ENCODE data around the gene DPH3. TPM values are rescaled to one million over a fixed set of nuclear protein-coding genes. Genes with fewer than 3 reads are reported as not detected.
A peak's percentile ranks its signal among the peaks of the same experiment; 100 is the strongest.

DPH3 gene
- total RNA-seq, 2 donors from 2014 or later = 23.4 to 26.1 TPM

DNA sequence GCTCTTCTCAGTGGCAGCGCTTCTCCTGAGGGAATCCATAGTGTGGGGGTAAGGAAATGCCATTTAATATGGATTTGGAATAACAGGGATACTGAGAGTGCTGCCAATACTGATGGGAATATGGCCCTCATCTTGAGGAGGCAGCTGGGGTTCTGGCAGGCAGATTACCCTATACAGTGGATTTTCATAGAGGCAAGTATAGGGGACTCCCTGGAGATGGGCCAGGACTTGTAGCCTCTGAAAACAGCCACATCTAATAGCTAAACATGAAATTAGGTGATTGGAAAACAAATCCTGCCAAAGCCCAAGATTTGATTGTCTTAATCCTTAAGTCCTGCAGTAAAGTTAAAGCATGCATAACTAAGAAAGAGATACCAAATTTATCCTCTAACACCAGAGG is 30.9 kb downstream of the DPH3 start:
- Mint-ChIP-seq H3K4me1 (ENCODE audit: low read depth) (no peaks in the 10 kb centered on the region), H3K27ac (peak overlapping the region; percentile 26), H3K4me3 (no peak overlapping the region), H3K36me3 (ENCODE audit: insufficient read depth in 2 of 2) (no peaks in the 10 kb centered on the region), H3K27me3 (ENCODE audit: low read depth) (no peaks in the 10 kb centered on the region), H3K9me3 (peaks cover 0 to 1% of the 10 kb centered on the region in 2 donors)
- ATAC-seq (replicated peaks in 1 of 2) = no peak
- no peak for DNase-seq

DNA sequence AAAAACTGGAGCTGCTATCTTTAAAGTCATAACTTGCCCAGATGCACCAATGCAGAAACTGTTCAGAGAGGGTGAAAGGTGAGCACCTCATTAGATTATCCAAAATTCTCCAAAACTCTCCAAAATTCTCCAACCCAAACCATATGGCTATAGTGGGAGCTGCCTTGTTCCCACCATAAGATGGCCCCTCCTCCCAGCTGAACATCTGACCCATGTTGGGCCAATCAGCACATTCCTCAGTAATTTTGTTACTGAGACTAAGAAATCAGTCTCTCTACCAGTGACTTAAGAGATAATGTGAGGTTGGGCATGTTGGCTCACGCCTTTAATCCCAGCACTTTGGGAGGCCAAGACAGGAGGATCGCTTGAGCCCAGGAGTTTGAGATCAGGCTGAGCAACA is 32.8 kb downstream of the DPH3 start:
- Mint-ChIP-seq H3K4me1 (ENCODE audit: low read depth) (no peaks in the 10 kb centered on the region), H3K36me3 (ENCODE audit: insufficient read depth in 2 of 2) (no peaks in the 10 kb centered on the region), H3K4me3 (no peak overlapping the region), H3K27ac (no peak overlapping the region), H3K9me3 (peaks cover 0 to 1% of the 10 kb centered on the region in 2 donors), H3K27me3 (ENCODE audit: low read depth) (no peaks in the 10 kb centered on the region)
- DNase-seq (no peak), ATAC-seq (replicated peaks in 1 of 2) (no peak)

DNA sequence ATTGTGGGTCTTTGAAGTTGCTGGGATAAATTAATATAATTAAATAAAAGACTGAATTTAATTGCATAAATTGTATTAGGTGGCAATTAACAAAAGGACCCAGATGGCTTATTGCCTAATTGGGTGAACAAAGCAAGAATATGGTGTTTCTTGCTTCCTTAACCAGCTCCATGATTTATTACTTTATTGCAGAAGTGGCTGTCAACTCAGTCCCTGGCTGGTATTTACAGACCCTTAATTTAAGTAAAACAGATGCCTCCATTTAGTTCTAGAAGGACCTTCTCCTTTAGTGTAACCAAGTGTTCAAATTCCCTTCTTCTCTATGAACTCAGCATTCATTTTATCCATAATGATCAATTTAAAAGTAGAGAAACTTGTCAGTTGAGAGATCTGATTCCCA is 35.1 kb downstream of the DPH3 start:
- Mint-ChIP-seq H3K36me3 (ENCODE audit: insufficient read depth in 2 of 2) (no peaks in the 10 kb centered on the region), H3K4me3 (no peak overlapping the region), H3K27me3 (ENCODE audit: low read depth) (no peaks in the 10 kb centered on the region), H3K27ac (no peak overlapping the region), H3K9me3 (peaks cover 2 to 3% of the 10 kb centered on the region in 2 donors), H3K4me1 (ENCODE audit: low read depth) (no peaks in the 10 kb centered on the region)
- DNase-seq (no peak), ATAC-seq (replicated peaks in 1 of 2) (no peak)

DNA sequence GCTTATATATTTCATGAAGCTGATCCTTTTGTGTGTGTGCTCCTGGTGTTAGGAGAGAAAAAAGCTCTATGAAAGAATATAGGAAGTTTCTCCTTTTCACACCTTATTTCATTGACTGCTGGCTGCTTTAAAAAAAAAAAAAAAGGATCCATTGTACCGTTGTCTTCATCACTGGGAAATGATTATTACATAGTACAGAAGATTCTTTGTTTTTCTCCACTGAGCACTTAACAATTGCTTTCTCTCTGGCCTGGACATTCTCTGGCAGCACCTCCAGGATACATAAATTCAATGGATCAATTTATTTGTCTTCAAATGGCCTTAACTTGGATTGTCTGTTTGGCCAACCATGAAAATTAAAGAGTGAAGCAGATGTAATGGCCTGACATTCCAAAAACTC is 37.2 kb downstream of the DPH3 start:
- peaks cover 1 to 2% of the 10 kb centered on the region in 2 donors for H3K9me3 Mint-ChIP-seq
- no peaks in the 10 kb centered on the region for H3K27me3 Mint-ChIP-seq (ENCODE audit: low read depth)
- H3K4me3 Mint-ChIP-seq = no peak overlapping the region
- no peaks in the 10 kb centered on the region for H3K36me3 Mint-ChIP-seq (ENCODE audit: insufficient read depth in 2 of 2)
- DNase-seq (no peak), ATAC-seq (replicated peaks in 1 of 2) (no peak)
- H3K27ac Mint-ChIP-seq = no peak overlapping the region
- H3K4me1 Mint-ChIP-seq (ENCODE audit: low read depth) = no peaks in the 10 kb centered on the region

DNA sequence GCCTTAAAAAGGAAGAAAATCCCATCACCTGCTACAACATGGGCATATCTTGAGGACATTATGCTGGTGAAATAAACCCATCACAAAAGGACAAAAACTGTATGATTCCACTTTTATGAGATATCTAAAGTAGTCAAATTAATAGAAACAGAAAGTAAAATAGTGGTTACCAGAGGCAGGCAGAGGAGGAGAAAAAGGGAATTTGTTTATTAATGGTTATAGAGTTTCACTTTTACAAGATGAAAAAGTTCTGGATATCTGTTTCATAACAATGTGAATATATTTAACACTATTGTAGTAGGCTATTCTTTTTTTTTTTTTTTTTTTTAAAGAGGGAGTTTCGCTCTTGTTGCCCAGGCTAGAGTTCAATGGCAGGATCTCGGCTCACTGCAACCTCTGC is 40.4 kb downstream of the DPH3 start:
- H3K36me3 Mint-ChIP-seq (ENCODE audit: insufficient read depth in 2 of 2) = no peaks in the 10 kb centered on the region
- DNase-seq = no peak
- H3K4me1 Mint-ChIP-seq (ENCODE audit: low read depth) = no peaks in the 10 kb centered on the region
- peaks cover 1 to 2% of the 10 kb centered on the region in 2 donors for H3K9me3 Mint-ChIP-seq
- no peak for ATAC-seq (replicated peaks in 1 of 2)
- H3K27me3 Mint-ChIP-seq (ENCODE audit: low read depth) = no peaks in the 10 kb centered on the region
- H3K4me3 Mint-ChIP-seq = no peak overlapping the region
- H3K27ac Mint-ChIP-seq = no peak overlapping the region

DNA sequence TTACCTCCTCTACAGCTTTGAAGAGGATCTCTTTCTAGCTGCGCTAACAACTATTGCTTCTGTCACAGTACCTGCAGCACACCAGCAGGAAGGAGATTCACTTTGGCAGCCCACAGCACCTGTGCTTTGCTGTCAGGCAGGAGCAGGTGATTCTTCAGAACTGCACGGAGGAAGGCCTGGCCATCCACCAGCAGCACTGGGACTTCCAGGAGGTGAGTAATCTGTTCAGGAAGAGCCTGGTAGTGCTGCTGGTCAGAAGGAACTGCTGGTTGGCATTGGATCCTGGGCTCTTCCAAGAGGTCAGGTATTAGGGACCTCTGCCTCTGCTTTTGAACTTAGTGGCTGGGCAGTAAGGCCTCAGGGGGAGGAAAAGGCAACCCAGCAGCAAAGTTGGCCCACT is 42.2 kb downstream of the DPH3 start:
- Mint-ChIP-seq H3K36me3 (ENCODE audit: insufficient read depth in 2 of 2) (no peaks in the 10 kb centered on the region), H3K9me3 (peaks cover 1 to 2% of the 10 kb centered on the region in 2 donors), H3K4me3 (no peak overlapping the region), H3K27ac (no peak overlapping the region), H3K27me3 (ENCODE audit: low read depth) (no peaks in the 10 kb centered on the region), H3K4me1 (ENCODE audit: low read depth) (no peaks in the 10 kb centered on the region)
- DNase-seq (no peak), ATAC-seq (replicated peaks in 1 of 2) (no peak)

DNA sequence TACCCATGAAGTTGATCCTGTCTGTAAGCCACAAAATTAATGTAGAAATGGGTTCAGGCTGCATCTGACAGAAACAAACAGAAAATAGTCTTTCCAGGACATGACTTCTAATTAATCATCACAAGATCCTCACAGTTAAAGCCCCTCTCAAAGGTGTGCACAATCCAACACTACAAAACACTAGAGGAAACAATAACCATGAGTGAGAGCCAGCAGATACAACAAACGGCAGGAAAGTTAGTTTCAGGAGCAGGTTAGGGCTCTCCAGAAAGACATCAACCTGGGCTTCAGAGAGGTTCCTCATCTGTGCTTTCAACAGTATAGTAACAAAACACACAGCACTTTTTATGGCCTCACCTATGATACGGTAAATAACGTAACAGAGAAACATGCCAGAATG is 42.8 kb downstream of the DPH3 start:
- peaks cover 1 to 2% of the 10 kb centered on the region in 2 donors for H3K9me3 Mint-ChIP-seq
- ATAC-seq (replicated peaks in 1 of 2) = no peak
- H3K4me3 Mint-ChIP-seq = no peak overlapping the region
- H3K4me1 Mint-ChIP-seq (ENCODE audit: low read depth) = no peaks in the 10 kb centered on the region
- no peak overlapping the region for H3K27ac Mint-ChIP-seq
- DNase-seq = no peak
- no peaks in the 10 kb centered on the region for H3K36me3 Mint-ChIP-seq (ENCODE audit: insufficient read depth in 2 of 2)
- H3K27me3 Mint-ChIP-seq (ENCODE audit: low read depth) = no peaks in the 10 kb centered on the region

DNA sequence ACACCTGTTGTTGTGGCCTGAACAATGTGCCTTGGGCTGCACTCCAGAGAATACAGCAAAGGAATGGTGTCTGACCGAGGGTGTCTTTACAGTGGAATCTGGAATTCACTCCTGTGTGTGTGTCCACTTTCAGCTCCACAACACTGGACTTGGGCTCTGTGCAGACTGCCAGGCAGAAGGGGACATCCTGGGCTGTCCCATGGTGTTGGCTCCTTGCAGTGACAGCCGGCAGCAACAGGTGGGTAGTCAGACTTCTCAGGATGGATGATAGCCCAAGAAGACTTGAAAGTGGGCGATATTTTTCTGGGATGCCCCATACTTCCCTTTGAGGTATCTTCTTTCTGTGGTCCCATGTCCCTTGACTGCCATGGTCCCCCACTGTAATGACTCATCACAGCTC is 45.0 kb downstream of the DPH3 start:
- Mint-ChIP-seq H3K27ac (no peak overlapping the region), H3K36me3 (ENCODE audit: insufficient read depth in 2 of 2) (no peaks in the 10 kb centered on the region), H3K27me3 (ENCODE audit: low read depth) (peaks cover 3% of the 10 kb centered on the region), H3K4me3 (no peak overlapping the region), H3K4me1 (ENCODE audit: low read depth) (no peaks in the 10 kb centered on the region), H3K9me3 (no peaks in the 10 kb centered on the region)
- ATAC-seq (replicated peaks in 1 of 2) (no peak), DNase-seq (no peak)

DNA sequence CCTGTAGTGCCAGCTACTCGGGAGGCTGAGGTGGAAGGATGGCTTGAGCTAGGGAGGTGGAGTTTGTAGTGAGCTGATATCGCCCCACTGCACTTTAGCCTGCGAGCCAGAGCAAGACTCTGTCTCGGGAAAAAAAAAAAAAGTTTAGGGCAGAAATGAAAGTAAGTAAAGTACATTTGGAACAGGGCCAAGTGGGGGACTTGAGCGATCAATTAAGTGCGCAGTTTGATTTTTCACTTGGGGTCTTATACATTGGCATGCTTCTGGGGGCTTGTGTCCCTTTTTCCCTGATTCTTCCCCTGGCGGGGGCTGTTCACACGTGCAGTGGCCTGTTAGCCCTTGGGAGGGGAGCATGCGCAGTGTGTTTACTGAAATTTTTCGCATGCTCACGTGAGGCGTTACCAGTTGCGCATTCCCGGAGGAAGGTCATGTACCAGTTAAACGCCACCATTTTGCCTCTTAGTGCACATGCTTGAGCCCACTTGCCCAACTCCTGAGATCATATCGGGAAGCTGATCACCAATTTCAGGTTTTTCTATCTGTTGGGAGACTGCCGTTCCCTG is 48.3 kb downstream of the DPH3 start:
- Mint-ChIP-seq H3K9me3 (no peaks in the 10 kb centered on the region), H3K36me3 (ENCODE audit: insufficient read depth in 2 of 2) (no peaks in the 10 kb centered on the region), H3K4me3 (no peak overlapping the region), H3K27ac (no peak overlapping the region), H3K27me3 (ENCODE audit: low read depth) (peaks cover 8% of the 10 kb centered on the region), H3K4me1 (ENCODE audit: low read depth) (peaks cover 4% of the 10 kb centered on the region)
- DNase-seq (no peak), ATAC-seq (replicated peaks in 1 of 2) (no peak)

DNA sequence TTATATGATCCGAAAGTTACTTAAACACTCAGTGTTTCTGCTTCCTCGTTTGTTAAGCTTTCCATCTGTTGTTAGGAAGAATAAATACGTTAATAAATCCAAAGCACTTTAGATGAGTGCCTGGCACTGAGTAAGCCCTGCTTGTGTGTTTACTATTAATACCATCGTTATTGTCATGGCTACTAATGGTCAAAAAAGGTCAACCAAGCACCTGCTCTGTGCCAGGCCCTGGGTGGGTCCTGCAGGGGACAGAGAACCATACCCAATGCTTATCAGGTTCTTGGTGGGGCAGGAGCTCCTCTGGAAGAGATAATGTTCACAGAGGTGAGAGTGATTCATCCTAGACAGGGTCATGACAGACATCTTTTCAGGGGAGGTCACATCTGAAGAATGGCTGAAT is 50.4 kb downstream of the DPH3 start:
- Mint-ChIP-seq H3K4me3 (no peak overlapping the region), H3K9me3 (no peaks in the 10 kb centered on the region), H3K27me3 (ENCODE audit: low read depth) (peaks cover 8% of the 10 kb centered on the region), H3K27ac (no peak overlapping the region), H3K36me3 (ENCODE audit: insufficient read depth in 2 of 2) (no peaks in the 10 kb centered on the region), H3K4me1 (ENCODE audit: low read depth) (peaks cover 6% of the 10 kb centered on the region)
- ATAC-seq (replicated peaks in 1 of 2) (no peak), DNase-seq (no peak)

DNA sequence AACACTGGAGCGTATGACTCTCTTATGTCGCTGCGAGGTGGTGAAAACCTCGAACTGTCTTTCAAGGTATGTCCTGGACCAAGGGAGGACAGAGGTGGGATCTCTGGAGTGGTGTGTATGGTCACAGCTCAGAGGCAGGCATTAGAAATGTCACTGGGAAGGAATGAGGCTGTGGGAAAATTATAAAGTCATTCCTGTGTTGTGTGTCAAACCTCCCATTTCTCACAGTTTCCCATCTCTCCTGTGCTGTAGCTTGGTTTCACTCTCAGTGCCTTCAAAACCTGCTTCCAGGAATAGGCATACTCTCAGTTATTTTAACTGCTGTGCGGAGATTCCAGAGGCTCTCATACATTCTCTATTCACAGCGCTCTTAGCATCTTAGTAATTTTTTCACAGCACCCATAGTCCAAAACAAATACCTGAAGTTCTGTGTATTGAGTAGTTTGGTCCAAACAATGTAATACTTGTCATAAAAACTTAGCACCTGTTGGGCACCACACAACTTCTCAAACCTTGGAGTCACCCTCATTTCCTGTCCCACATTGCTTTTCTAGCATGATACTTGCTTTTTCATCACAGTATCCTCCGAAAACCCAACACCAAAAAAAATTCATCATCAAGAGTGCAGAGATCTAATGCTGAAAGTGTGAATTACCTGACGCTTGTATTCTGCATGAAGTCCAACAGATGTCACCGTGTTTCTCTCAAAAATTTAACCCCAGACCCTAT is 53.4 kb downstream of the DPH3 start:
- DNase-seq (no peak), ATAC-seq (replicated peaks in 1 of 2) (peak in 1 of 2 donors; percentile 42)
- H3K9me3 Mint-ChIP-seq = no peaks in the 10 kb centered on the region
- no peaks in the 10 kb centered on the region for H3K36me3 Mint-ChIP-seq (ENCODE audit: insufficient read depth in 2 of 2)
- H3K4me3 Mint-ChIP-seq = no peak overlapping the region
- no peak overlapping the region for H3K27ac Mint-ChIP-seq
- peaks cover 6% of the 10 kb centered on the region for H3K4me1 Mint-ChIP-seq (ENCODE audit: low read depth)
- H3K27me3 Mint-ChIP-seq (ENCODE audit: low read depth) = peaks cover 8% of the 10 kb centered on the region

Other genes starting within 250 kb of the DPH3 start
- gene GALNT15, start 90.3 kb downstream of the DPH3 start, total RNA-seq = under 1 TPM in 1 of 2 donors, not detected in 1; 0.30 TPM
- 10 to 100 TPM; 34.3 to 52.0 TPM for gene OXNAD1, start 269 bp upstream of the DPH3 start, total RNA-seq
- 100 to 1,000 TPM; 128 to 132 TPM for gene RFTN1, start 248.8 kb upstream of the DPH3 start, total RNA-seq

All from activated T-cell treated with anti-CD3 and anti-CD28 coated beads, Interleukin-2, amount 50 U/mL, for 72 hours (primary cell).